Effector memory CD8-positive, alpha-beta T cell (primary cell): ENCODE data around the gene PTGIR.

ENCODE experiments used
- ATAC-seq: fragments of 150-1000 bp; cut with Tn5 transposase; replicated peaks from 2 replicates; pipeline ENCODE4 v1.10.0; 2021; ENCODE audit warnings: mild to moderate bottlenecking, moderate library complexity
- DNase-seq, 3 experiments: peaks; one replicate each; pipeline ENCODE4 v3.0.0; 2021
- H3K27ac Mint-ChIP-seq, 2 donors: one replicate each; pipeline ENCODE4 v1.8.0; 2022; ENCODE audit warnings: mild to moderate bottlenecking in 2 of 2, mixed read lengths in 2 of 2, moderate library complexity in 2 of 2
- H3K27me3 Mint-ChIP-seq, 2 donors: one replicate each; pipeline ENCODE4 v1.8.0; 2022; ENCODE audit warnings: mixed read lengths in 2 of 2
- H3K36me3 Mint-ChIP-seq: one replicate; pipeline ENCODE4 v1.8.0; 2022; ENCODE audit warnings: mild to moderate bottlenecking, moderate library complexity, mixed read lengths; ENCODE audit not compliant: insufficient read depth
- H3K4me1 Mint-ChIP-seq, 2 donors: one replicate each; pipeline ENCODE4 v1.8.0; 2022; ENCODE audit warnings: low read depth in 2 of 2, mixed read lengths in 2 of 2
- H3K4me3 Mint-ChIP-seq, 2 donors: one replicate each; pipeline ENCODE4 v1.8.0; 2022; ENCODE audit warnings: mild to moderate bottlenecking in 2 of 2, mixed read lengths in 2 of 2, moderate library complexity in 2 of 2
- H3K9me3 Mint-ChIP-seq, 2 donors: one replicate each; pipeline ENCODE4 v1.8.0; 2022; ENCODE audit warnings: mixed read lengths in 2 of 2

Gene PTGIR

GRCh38 chr19:46596008-46596407 is 28.9 kb downstream of the PTGIR start:
- no peak for DNase-seq
- no peak for ATAC-seq
- H3K4me3 Mint-ChIP-seq: no peak overlapping the region
- no peaks in the 10 kb centered on the region for H3K27me3 Mint-ChIP-seq
- H3K36me3 Mint-ChIP-seq: peaks cover 8% of the 10 kb centered on the region
- H3K27ac Mint-ChIP-seq: no peak overlapping the region
- peaks cover 0 to 3% of the 10 kb centered on the region in 2 donors for H3K9me3 Mint-ChIP-seq
- H3K4me1 Mint-ChIP-seq: peaks cover 5 to 8% of the 10 kb centered on the region in 2 donors

- H3K27me3 Mint-ChIP-seq: no peaks in the 10 kb centered on the region
- no peaks in the 10 kb centered on the region for H3K9me3 Mint-ChIP-seq
- no peaks in the 10 kb centered on the region for H3K4me1 Mint-ChIP-seq
- no peak for DNase-seq
- H3K27ac Mint-ChIP-seq: no peak overlapping the region
- no peak overlapping the region for H3K4me3 Mint-ChIP-seq
- H3K36me3 Mint-ChIP-seq: peaks cover 3% of the 10 kb centered on the region
- ATAC-seq: no peak
Measured at GRCh38 chr19:46591870-46592269, 33.0 kb downstream of the PTGIR start.

DNA sequence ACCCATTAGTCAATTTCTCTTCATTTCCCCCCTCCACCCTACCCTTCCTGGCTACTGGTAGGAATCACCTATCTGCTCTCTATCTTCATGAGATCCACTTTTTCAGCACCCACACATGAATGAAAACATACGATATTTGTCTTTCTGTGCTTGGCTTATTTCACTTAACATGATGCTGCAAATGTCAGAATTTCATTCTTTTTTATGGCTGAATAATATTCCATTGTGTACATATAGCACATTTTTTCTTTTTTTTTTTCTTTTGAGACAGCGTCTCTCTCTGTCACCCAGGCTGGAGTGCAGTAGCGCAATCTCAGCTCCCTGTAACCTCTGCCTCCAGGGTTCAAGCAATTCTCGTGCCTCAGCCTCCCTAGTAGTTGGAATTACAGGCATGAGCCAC is 33.6 kb downstream of the PTGIR start:
- ATAC-seq (no peak), DNase-seq (no peak)
- Mint-ChIP-seq H3K4me3 (no peak overlapping the region), H3K9me3 (no peaks in the 10 kb centered on the region), H3K27ac (no peak overlapping the region), H3K36me3 (peaks cover 3% of the 10 kb centered on the region), H3K4me1 (no peaks in the 10 kb centered on the region), H3K27me3 (no peaks in the 10 kb centered on the region)

DNA sequence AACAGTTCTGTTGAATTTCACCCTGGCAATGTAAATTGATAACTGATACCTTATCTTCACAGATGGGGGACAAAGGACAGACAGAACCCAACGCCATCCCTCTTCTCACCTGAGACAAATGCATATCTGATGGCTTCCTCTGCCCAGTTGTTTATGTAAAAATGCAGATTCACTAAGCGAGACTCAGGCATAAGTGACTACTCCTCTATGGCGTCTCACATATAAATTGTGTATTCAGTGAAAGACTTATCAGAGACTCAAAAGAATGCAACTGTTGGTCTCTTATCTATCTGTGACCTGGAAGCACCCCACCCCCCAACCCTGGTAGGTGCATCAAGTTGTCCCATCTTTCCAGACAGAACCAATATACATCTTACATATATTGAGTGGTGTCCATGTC is 37.0 kb downstream of the PTGIR start:
- no peak for ATAC-seq
- DNase-seq: no peak
- no peak overlapping the region for H3K4me3 Mint-ChIP-seq
- no peaks in the 10 kb centered on the region for H3K27me3 Mint-ChIP-seq
- H3K9me3 Mint-ChIP-seq: no peaks in the 10 kb centered on the region
- H3K27ac Mint-ChIP-seq: no peak overlapping the region
- H3K36me3 Mint-ChIP-seq: no peaks in the 10 kb centered on the region
- no peaks in the 10 kb centered on the region for H3K4me1 Mint-ChIP-seq

- H3K4me1 Mint-ChIP-seq: no peaks in the 10 kb centered on the region
- no peak overlapping the region for H3K4me3 Mint-ChIP-seq
- H3K9me3 Mint-ChIP-seq: no peaks in the 10 kb centered on the region
- no peak for ATAC-seq
- H3K27ac Mint-ChIP-seq: no peak overlapping the region
- no peak for DNase-seq
- H3K27me3 Mint-ChIP-seq: no peaks in the 10 kb centered on the region
- no peaks in the 10 kb centered on the region for H3K36me3 Mint-ChIP-seq
Measured at GRCh38 chr19:46586294-46586693, 38.6 kb downstream of the PTGIR start.

- Mint-ChIP-seq H3K27ac (no peak overlapping the region), H3K4me3 (no peak overlapping the region), H3K27me3 (no peaks in the 10 kb centered on the region)
Measured at GRCh38 chr19:46585539-46585938, 39.4 kb downstream of the PTGIR start.

GRCh38 chr19:46580247-46580646 is 44.6 kb downstream of the PTGIR start:
- ATAC-seq (no peak), DNase-seq (no peak)
- Mint-ChIP-seq H3K4me3 (no peak overlapping the region), H3K9me3 (no peaks in the 10 kb centered on the region), H3K27me3 (peaks cover 10 to 14% of the 10 kb centered on the region in 2 donors), H3K36me3 (no peaks in the 10 kb centered on the region), H3K27ac (no peak overlapping the region), H3K4me1 (peaks cover 0 to 6% of the 10 kb centered on the region in 2 donors)

More at GRCh38 chr19:46585539-46585938, 39.4 kb downstream of the PTGIR start:
- Mint-ChIP-seq H3K4me1 (no peaks in the 10 kb centered on the region), H3K36me3 (no peaks in the 10 kb centered on the region), H3K9me3 (no peaks in the 10 kb centered on the region)
- DNase-seq (no peak), ATAC-seq (no peak)

- peaks cover 12 to 18% of the 10 kb centered on the region in 2 donors for H3K27me3 Mint-ChIP-seq
- H3K4me1 Mint-ChIP-seq: peaks cover 3 to 8% of the 10 kb centered on the region in 2 donors
- H3K27ac Mint-ChIP-seq: peak overlapping the region in 1 of 2 donors; percentile 82
- no peaks in the 10 kb centered on the region for H3K36me3 Mint-ChIP-seq
- peak; percentile 46 for ATAC-seq
- H3K9me3 Mint-ChIP-seq: no peaks in the 10 kb centered on the region
- H3K4me3 Mint-ChIP-seq: no peak overlapping the region
- DNase-seq: peak in 2 of 3 experiments; percentile 22 to 40
Measured at GRCh38 chr19:46579361-46579879, 45.5 kb downstream of the PTGIR start.

GRCh38 chr19:46578450-46578849 is 46.4 kb downstream of the PTGIR start:
- H3K4me1 Mint-ChIP-seq: peaks cover 6 to 9% of the 10 kb centered on the region in 2 donors
- H3K27me3 Mint-ChIP-seq: peaks cover 17 to 24% of the 10 kb centered on the region in 2 donors
- no peak for DNase-seq
- ATAC-seq: no peak
- no peak overlapping the region for H3K4me3 Mint-ChIP-seq
- H3K27ac Mint-ChIP-seq: no peak overlapping the region
- H3K9me3 Mint-ChIP-seq: no peaks in the 10 kb centered on the region
- H3K36me3 Mint-ChIP-seq: no peaks in the 10 kb centered on the region

DNA sequence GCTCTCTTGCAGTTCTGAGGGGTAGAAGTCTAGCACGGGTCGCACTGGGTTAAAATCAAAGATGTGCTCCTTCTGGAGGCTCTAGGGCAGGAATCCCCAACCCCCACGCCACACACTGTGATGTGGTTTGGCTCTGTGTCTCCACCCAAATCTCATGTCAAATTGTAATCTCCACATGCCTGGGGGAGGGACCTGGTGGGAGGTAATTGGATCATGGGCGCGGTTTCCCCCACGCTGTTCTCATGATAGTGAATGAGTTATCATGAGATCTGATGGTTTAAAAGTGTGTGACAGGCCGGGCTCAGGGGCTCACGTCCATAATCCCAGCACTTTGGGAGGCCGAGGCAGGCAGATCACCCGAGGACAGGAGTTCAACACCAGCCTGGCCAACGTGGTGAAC is 50.4 kb downstream of the PTGIR start:
- Mint-ChIP-seq H3K4me3 (no peak overlapping the region), H3K36me3 (no peaks in the 10 kb centered on the region), H3K9me3 (no peaks in the 10 kb centered on the region), H3K27me3 (peaks cover 16 to 33% of the 10 kb centered on the region in 2 donors), H3K27ac (no peak overlapping the region), H3K4me1 (peaks cover 6 to 8% of the 10 kb centered on the region in 2 donors)
- DNase-seq: no peak
- no peak for ATAC-seq

DNA sequence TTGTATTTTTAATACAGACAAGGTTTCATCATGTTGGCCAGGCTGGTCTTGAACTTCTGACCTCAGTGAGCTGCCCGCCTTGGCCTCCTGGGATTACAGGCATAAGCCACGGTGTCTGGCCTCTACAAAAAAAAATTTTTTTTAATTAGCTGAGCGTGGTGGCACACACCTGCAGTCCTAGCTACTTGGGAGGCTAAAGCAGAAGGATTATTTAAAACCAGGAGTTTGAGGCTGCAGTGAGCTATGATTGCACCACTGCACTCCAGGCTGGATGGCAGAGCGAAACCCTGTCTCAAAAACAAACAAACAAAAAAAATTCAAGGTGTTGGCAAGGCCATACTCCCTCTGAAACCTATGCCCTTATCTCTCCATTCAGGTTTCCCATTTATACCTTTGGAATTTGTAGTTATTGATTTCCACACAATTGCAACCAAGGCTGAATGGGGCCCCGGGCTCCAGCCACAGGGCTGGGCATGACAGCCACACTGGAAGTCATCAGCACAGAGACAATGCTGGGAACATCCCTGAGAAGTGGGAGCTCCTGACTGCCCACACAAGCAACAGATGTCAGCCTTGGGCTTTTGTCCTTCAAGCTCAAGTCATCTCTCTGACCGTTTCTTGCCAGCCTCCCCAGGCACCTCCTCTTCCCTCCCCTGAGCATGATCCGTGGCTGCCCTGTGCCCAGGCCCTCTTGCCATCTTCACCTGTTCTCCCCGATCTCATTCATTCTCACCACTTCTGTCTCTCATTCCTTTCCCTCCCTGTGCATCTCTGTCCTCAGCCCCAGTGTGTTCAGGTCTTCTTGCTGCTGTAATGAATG is 51.0 kb downstream of the PTGIR start:
- Mint-ChIP-seq H3K27me3 (peaks cover 11 to 33% of the 10 kb centered on the region in 2 donors), H3K36me3 (no peaks in the 10 kb centered on the region), H3K4me3 (no peak overlapping the region), H3K9me3 (no peaks in the 10 kb centered on the region), H3K27ac (no peak overlapping the region), H3K4me1 (peaks cover 3 to 6% of the 10 kb centered on the region in 2 donors)
- ATAC-seq (no peak), DNase-seq (no peak)

DNA sequence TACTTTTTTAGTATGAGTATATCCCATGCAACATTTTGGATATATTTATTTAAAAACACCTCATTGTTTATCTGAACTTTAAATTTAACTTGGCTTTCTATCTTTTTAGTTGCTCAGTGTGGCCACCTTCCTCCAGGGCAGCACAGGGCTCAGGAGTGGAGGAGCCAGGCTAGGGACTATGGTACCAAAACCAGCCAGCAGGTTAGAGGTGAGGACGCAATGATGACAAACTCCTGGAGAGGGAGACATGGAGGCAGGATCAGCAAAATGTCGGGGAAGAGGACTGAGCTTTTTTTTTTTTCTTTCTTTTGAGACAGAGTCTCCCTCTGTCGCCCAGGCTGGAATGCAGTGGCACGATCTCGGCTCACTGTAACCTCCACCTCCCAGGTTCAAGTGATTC is 53.4 kb downstream of the PTGIR start:
- ATAC-seq: no peak
- no peak for DNase-seq
- Mint-ChIP-seq H3K4me1 (peaks cover 3 to 6% of the 10 kb centered on the region in 2 donors), H3K36me3 (no peaks in the 10 kb centered on the region), H3K27ac (no peak overlapping the region), H3K27me3 (peaks cover 7 to 25% of the 10 kb centered on the region in 2 donors), H3K4me3 (no peak overlapping the region), H3K9me3 (no peaks in the 10 kb centered on the region)
